ENCODE results near the gene ACTR5. TPM values are rescaled to one million over a fixed set of nuclear protein-coding genes. Genes with fewer than 3 reads are reported as not detected.

ACTR5 gene
- total and polyA plus RNA-seq, 8 donors = 6.2 to 13.6 (median 11.7) TPM

- Histone ChIP-seq H3K36me3 (no peaks in the 10 kb centered on the region), H3K27me3 (peaks cover 67 to 100% of the 10 kb centered on the region in 2 donors), H3K4me3 (no peak overlapping the region), H3K9me3 (no peaks in the 10 kb centered on the region), H3K4me1 (peaks cover 0 to 24% of the 10 kb centered on the region in 2 donors), H3K27ac (no peak overlapping the region)
- no peak for TF ChIP-seq CTCF (IDR thresholded peaks at IDR 0.05)
- no peak for ATAC-seq
- intact Hi-C loops (cut with DNase I) = no loop called here
- DNase-seq = no peak
Measured at GRCh38 chr20:38722683-38723016, 25.6 kb upstream of the ACTR5 start.

- no peaks in the 10 kb centered on the region for H3K36me3 ChIP-seq
- H3K4me3 ChIP-seq = no peak overlapping the region
- no peak for DNase-seq
- H3K27me3 ChIP-seq = peaks cover 73 to 100% of the 10 kb centered on the region in 2 donors
- no peak for ATAC-seq
- TF ChIP-seq CTCF (IDR thresholded peaks at IDR 0.05) = no peak
- H3K4me1 ChIP-seq = peaks cover 0 to 24% of the 10 kb centered on the region in 2 donors
- H3K9me3 ChIP-seq = no peaks in the 10 kb centered on the region
- intact Hi-C loops (cut with DNase I) = no loop called here
- H3K27ac ChIP-seq = no peak overlapping the region
Measured at GRCh38 chr20:38723017-38723847, 25.0 kb upstream of the ACTR5 start.

- ATAC-seq (no peak), DNase-seq (no peak)
- Histone ChIP-seq H3K4me1 (peaks cover 0 to 24% of the 10 kb centered on the region in 2 donors), H3K27me3 (peaks cover 81 to 100% of the 10 kb centered on the region in 2 donors), H3K27ac (no peak within 1 kb of the TSS), H3K36me3 (no peaks in the 10 kb centered on the region), H3K4me3 (no peak within 1 kb of the TSS), H3K9me3 (no peaks in the 10 kb centered on the region)
- intact Hi-C loops (cut with DNase I) = no loop called here
- no peak for TF ChIP-seq CTCF (IDR thresholded peaks at IDR 0.05)
Measured at GRCh38 chr20:38723848-38724625, 24.2 kb upstream of the ACTR5 start, which contains the start of gene SLC32A1. TSS of gene SLC32A1 (plus strand) at chr20:38724486. CDS start at chr20:38724725, 239 bp downstream.

GRCh38 chr20:38724626-38725147, 23.6 kb upstream of the ACTR5 start:
- Histone ChIP-seq H3K9me3 (no peaks in the 10 kb centered on the region), H3K4me3 (no peak overlapping the region), H3K27ac (no peak overlapping the region), H3K27me3 (peaks cover 88 to 100% of the 10 kb centered on the region in 2 donors), H3K4me1 (peaks cover 0 to 24% of the 10 kb centered on the region in 2 donors), H3K36me3 (no peaks in the 10 kb centered on the region)
- no peak for ATAC-seq
- intact Hi-C loops (cut with DNase I) = no loop called here
- TF ChIP-seq CTCF (IDR thresholded peaks at IDR 0.05) = no peak
- no peak for DNase-seq
